ENCODE measurements around the gene PDP2.

- no peak for TF ChIP-seq ZNF274 (IDR thresholded peaks at IDR 0.05; ENCODE audit: low read depth, low read length)
- TF ChIP-seq SUZ12 (IDR thresholded peaks at IDR 0.05; ENCODE audit: extremely low read depth, insufficient read depth, insufficient read length), result no peak
- no peak for TF ChIP-seq YY1 (IDR thresholded peaks at IDR 0.05; ENCODE audit: insufficient read depth, insufficient read length)
These were observed 32.7 kb upstream of the PDP2 start for GRCh38 chr16:66847533-66848067.

Measured in NT2/D1 (cell line).